Stimulated activated CD4-positive, alpha-beta T cell treated with anti-CD3 and anti-CD28 coated beads, Interleukin-4, amount 100 ng/mL, for 4 hours (primary cell): Measurements from ENCODE around the gene DCTD.

Source experiments
- DNase-seq, 2 experiments: peaks; one replicate each; pipeline ENCODE4 v3.0.0-alpha.2; 2020

Gene DCTD

DNA sequence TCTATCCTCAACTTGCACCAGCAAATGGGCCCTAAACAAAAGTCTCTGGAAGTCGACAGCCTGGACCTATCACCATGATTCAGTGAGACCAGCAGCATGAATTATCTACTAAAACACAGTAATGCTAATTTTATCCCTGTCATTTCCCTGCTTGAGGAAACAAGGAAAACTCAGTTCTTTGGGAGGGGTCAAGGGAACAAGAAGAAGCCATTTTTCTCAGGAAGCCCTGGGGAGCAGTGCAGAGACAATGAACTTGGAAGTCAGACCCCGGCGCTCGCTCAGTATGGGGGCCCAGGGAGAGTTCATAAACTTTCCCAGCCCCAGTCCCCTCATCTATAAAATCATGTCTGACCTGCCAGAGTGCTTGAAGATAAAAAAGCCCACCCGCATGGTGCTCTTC is 50.4 kb downstream of the DCTD start:
- DNase-seq = no peak

DNA sequence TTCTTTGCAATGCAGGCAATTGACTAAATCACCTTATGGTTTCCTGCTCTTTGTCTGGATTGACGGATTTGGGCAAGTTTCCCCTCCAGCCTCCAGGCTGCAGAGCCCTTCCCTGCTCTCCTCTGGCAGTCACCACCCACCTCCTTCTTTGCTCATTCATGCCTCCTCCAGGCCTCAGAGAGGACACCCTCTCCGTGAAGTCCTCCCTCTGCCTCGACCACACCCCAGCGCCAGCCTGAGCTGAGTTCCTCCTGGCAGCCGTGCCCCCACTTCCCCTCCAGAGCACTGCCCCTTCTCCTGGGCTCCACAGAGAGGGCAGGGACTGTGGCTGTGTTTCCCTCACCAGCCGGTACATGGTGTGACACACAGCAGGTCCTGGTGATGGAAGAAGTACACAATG is 53.7 kb downstream of the DCTD start:
- DNase-seq = no peak

DNA sequence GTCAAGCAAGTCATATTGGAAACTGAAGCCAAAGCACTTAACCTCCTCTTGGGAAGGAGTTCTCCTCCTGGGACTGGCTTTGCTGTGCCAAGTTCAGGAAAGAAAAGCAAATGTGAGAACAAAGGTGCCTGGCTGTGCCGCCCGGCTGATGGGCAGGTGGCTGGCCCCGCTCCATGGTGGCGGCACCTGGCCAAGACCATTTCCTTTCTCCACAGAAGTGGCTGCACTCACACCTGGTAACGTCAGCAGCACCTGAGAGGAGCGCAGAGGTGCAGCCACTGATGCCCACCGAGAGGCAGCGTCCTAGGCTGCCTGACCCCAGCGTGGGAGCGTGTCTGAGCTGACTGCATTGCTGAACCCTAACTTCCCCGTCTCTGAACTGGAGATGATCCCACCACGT is 54.3 kb downstream of the DCTD start:
- no peak for DNase-seq

DNA sequence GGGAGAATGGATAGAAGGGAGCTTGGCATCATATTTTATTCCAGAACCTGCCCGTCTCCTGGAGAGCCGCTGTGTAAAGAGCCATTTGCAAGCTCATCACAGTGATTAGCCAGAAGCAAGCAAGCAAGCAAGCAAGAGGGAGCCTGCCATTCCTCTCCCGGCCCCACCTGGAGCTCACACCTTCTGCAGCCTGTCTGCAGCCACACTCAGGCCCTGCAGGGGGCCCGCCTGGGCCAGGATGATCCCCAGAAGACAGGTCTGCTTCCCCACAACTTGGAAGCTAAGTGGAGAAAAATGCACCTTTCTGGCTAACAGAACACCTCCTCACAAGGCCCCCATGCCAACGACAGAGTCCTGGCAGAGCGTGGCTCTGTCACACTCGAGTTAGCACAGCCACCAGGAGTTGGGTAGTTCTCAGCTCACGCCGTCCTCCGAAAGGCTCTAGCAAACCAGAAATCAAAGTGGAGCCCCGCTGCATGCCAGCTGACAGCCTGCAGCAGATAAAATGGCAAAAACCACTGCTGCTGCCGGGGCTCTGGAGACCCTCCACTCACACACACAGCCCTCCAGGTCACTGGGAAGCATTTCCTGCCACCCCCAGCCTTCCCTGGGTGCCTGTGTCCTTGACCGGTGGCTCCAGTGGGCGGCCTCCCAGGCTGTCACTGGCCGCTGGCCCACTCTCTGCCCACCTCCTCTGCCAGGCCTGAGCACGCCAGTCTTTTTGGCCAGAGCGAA is 54.9 kb downstream of the DCTD start:
- no peak for DNase-seq

DNA sequence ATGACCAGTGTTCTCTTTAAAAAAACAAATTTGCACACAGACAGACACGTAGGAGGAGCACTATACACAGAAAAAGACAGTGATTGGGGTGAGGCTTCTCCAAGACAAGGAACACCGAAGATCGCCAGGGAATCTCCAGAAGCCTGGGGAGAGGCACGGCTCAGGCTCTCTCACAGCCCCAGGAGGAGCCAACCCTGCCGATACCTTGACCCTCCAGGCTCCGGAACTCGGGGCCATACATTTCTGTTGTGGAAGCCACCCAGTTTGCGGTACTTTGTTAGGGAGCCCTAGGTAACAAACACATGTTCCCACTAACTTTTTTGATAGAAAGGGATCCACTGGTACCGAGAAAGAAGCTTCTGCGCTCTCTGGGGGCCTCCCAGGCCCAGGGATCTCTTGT is 55.8 kb downstream of the DCTD start:
- no peak for DNase-seq

DNA sequence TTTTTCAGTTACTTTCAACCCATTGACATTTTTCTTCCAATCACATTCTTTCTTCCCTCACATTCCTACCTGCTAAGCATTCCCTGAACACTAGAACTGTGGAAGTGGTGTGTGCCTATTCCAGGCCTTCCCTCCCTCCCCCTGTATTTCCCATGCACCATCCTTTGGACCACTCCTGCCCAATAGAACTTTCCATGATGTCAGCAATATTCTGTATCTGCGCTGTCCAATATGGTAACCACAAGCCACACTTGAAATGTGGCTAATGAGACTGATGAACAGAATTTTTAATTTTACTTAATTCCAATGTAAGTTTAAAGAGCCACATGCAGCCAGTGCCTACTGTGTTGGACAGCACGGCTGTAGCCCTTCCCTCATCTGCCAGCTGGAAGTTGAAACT is 57.5 kb downstream of the DCTD start:
- no peak for DNase-seq

DNA sequence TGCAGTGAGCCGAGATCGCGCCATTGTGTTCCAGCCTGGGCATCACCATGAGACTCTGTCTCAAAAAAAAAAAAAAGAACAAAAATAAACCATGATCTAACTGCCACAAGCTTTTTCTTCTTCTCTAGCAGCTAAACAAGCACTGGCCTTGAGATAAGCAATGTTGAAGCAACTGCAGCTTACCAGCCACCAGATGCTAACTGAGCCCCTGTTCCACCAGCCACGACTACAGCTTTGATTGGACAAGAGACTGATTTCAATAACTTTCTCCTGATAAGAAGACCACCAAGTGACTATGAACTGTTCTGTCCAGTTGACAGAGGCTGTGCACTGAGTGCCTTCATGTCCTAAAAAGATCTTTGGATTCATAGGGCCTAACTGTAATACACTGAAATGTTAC is 58.5 kb downstream of the DCTD start:
- no peak for DNase-seq

DNA sequence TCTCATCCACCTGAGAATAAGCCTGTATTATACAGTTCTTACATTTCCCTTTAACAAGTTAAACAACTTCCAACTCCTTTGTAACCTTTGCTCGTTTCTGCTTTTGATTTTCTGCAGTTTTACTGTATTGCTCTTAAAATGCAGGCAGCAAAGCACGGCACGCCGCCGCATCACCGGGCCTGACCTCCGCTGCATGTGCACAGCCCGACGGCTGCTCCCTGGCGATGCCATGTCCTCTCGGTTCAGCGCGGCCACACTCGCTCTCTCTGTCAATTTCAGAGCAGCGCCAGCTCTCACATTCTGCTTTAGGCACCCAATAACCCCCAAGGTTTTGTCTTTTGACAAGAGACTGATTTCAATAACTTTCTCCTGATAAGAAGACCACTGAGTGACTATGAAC is 60.3 kb downstream of the DCTD start:
- DNase-seq = no peak

DNA sequence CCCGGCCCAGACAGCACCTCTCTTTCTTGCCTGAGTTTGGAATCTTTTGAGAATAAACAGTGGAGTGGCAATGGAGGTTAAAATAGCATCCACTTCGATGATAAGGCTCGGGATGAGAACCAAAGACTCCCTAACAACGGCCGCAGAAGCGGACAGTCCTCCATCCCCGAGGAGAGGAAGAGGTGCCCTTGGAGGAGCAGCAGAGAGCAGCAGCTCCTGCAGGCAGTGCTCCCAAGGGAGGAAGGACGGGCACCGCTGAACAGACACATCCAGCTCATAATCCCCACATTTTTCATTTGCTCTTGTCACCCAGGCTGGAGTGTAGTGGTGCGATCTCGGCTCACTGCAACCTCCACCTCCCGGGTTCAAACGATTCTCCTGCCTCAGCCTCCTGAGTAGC is 61.3 kb downstream of the DCTD start:
- DNase-seq = no peak

DNA sequence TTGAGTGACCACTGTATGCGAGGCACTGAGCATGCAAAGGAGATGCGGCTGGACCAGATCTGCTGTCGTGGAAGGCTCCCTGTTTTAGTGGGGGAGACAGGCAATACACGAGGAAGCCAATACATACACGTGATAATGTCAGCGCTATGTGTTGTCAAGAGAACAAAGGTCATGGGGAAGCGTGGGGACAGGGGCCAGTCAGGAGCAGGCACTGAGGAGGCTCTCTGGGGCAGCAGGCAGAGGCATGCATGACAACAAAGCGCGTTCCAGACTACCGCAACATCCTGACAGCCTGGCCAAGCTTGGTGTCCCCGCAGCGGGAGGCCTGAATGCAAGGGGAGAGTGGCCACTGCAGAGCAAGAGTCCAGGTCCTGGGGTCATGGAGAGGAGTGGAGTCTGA is 61.9 kb downstream of the DCTD start:
- DNase-seq = no peak

DNA sequence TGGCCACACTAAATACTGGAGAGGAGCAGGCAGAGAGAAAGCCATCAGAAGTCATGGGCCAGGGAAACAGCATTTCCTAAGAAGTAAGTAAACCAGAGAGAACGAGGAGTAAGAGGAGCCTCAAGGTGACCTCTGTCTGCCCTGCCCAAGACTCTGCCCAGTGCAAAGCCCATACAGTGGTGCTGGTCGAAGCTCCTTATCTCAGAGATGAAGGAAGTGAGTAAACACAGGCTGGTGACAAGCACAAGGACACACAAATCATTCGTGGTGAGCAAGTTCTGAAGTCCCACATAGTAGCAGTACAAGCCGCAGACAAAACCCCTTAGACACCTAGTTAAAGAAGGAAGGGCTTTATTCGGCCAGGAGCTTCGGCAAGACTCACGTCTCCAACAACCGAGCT is 62.7 kb downstream of the DCTD start:
- DNase-seq = no peak

DNA sequence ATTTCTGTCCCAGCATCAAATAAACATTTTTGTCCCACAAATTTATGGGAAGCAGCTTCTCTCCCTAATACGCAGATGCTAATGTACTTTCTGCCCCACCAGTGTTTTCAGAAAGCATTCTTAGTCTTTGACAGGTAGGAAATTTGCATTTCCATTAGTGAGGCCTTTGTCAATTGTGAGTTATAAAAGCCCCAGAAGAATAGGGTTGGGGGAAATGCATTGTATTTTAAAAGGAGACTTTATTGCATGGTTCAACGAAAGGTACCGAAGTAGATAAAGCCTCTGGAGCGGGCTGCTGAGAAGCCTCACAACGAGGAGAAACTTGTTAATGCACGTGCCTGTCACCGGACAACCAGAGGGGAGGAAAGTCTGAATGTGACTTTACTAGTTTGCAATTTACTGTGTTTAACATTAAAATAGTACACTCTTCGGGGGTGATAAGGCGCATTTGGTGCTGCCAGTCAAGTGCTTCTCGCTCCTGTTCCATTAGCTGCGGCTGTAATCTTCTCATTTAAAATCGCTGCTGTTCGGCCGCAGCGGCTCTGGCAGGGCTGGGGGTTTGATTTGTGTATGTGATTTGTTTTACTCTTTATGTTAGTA is 63.4 kb downstream of the DCTD start:
- no peak for DNase-seq

DNA sequence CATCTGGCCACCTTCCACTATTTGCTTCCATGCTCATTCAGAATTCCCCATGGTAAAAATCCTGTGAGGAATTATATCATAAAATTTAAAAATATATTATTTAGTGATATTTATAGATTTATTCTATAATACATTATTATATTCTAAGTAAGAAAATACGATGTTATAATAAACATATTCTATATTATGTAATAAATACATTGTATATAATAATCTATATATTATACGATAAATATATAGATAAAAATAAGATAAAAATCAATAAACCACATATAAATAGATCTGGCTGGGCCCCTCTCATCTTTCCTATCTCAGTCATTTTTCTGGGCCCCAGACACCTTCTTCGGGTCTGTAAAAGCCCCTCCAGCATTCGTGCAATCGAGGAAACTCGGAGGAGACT is 68.5 kb downstream of the DCTD start:
- no peak for DNase-seq

DNA sequence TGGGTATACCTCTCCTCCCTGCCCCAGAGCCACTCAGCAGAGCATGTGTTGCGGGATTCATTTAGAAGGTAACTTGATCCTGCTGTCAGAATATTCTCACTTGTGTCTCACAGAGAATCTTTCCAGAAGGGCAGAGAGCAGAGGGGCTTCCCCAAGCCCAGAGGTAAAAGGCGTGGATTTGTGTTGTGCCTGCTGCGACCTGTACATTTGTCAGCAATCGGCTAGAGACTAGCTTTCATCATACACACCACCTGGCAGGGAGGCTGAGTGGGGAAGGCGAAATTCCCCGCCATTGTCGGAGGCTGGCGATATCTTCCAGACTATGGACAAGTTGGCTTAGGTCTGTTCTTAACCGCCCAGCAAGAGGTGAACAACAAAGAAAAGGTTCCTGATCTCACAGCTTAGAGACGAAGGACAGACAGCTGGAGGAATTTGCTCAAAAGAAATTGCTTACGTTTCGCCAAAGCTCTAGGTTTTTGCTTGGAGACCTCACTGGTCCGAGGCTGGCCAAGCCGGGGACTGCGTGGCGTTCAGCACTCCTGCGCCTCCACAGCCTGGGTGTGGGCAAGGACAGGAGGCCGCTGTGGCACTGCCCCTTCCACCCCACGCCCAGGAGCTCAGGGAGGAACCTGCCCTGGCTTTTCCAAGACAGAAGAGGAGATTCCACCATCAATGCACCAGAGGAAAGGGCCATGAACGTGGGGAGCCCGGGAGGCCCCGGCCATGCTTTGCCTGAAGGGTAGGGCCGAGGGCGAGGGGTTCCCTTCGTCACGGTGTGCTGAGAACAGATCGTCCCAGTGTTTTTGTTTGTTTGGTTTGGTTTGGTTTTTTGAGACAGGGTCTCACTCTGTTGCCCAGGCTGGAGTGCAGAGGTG is 69.4 kb downstream of the DCTD start:
- DNase-seq = no peak

DNA sequence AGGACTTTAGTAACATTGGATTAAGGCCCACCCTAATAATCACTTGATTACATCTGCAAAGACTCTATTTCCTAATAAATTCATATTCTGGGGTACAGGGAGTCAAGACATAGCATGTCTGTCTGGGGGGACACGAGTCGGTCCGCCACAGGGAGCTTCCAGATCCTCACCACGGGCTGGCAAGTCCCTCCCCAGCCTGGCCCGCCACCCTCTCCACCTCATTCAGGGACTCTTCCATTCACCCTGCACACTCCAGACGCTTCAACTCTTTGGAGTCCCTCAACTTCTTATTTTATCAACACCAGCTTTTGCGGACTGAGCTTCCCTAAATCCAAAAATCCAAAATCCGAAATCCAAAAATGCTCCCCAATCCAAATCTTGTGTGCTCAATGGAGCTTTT is 71.2 kb downstream of the DCTD start:
- DNase-seq = no peak

DNA sequence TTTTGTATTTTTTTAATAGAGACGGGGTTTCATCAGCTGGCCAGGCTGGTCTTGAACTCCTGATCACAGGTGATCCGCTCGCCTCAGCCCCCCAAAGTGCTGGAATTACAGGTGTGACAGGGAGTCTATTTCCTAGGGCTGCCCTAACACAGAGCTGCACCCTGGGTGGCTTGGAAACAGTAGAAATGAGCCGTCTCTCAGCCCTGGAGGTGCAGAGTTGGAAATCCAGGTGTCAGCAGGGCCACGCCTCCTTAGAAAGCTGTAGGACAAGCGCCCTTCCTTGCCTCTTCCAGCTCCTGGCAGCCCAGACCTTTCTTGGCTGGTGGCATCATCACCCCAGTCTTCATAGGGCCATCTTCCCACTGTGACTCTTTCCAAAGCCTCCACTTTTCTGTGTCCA is 71.6 kb downstream of the DCTD start:
- no peak for DNase-seq

DNA sequence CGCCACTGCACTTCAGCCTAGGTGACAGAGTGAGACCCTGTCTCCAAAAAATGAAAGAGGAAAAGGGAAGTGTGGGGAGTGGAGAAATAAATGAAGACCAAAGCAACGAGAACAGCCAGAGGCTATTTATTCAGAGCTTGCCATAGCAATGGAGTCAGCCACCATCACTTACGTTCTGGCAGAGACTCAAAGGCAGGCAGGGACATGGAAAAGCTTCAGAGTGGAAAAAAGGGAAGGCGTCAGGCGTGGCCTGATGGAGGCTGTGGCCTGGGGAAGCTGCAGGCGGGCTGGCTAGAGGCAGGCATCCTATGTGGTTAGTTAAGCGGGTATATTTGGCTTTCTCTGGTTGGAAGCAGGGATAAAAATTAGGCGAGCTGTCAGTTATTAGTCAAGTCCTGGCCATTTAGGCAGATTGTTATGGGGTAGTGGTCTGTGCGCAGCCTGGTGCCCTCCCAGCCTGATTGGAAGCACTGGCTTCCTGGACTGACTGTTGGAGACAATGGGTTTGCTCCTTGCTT is 73.3 kb downstream of the DCTD start:
- DNase-seq = no peak

DNA sequence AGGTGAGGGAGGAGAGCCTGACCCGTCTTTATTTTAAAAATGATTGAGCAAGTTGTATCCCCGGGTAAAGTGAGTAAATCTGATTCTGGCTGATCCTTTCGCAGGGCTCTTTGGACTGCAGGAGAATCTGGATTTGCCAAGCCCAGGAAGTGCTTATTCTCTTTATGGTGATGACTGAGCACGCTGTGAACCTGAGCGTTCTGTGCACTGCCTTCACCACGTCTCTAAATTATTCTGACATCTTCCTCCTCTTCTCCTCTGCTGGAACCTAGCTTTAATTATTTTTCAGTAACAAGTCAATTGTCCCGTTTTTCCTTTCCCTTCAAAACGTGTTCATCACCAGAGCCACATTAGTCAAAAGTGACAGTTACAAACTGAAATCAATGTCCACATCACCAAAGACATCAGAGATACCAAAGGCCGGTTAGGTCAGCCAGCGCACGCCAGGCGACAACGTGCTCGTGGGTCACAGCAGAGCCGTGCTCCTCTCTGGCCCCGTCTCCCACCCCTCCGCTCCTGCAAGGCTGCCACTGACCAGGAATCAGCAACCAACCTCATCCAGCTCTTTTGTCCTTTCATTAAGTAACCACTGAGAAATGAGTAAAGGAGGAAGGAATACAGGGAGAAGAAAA is 74.3 kb downstream of the DCTD start:
- DNase-seq = no peak

DNA sequence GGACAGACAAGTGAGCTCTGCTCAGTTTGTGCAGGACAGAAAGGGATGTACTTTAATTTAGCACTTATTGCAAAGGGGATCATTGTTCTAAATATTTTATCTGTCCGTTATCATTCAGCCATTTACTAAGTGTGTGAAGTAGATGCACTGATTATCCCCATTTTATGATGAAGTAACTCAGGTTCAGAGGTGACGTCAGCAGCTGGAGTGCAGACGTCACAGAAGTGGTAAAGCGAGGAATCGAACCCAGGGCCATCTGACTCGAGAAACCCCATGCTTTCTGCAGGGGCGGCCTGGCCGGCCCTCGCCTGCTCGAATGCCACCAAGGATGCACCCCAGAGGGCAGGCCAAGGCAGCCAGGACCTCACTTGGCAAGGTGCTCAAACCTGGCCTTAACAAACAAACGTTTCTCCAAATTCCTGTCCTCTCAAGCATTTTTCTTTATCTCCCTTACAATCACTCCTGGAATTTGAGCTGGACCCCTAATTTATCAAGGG is 75.0 kb downstream of the DCTD start:
- DNase-seq = no peak

DNA sequence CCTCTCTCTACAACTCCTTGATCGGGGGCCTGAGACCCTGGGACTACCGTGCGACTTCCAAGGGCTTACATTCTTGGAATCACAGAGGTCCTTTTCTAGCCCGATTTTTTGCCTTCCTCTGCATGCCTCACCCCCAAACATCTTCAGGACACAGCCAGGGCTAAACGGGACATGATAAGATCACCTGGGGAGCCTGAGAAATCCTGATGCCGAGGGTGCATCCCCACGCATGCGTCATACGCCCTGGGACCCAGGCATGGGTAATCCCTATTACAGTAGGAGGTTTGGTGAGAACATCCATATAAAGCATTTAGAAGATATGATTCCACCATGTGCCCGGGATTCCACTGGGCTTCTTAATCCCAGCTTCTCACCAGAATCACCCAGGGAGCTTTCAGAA is 77.1 kb downstream of the DCTD start:
- no peak for DNase-seq
